NCI-H510A (cell line): ENCODE results near the gene WDR1.

ENCODE experiments used
- DNase-seq: peaks from one replicate; lab custom pipeline; 2025; lab: John Stamatoyannopoulos, UW

The WDR1 gene

GRCh38 chr4:10066670-10067651, 49.6 kb downstream of the WDR1 start:
- no peak for DNase-seq

GRCh38 chr4:10066206-10066605, 50.4 kb downstream of the WDR1 start:
- DNase-seq: no peak

GRCh38 chr4:10063544-10064300, 52.9 kb downstream of the WDR1 start:
- no peak for DNase-seq

GRCh38 chr4:10061650-10062415, 54.8 kb downstream of the WDR1 start:
- no peak for DNase-seq

- DNase-seq: no peak
These were observed 58.2 kb downstream of the WDR1 start for GRCh38 chr4:10058371-10058770.

DNA sequence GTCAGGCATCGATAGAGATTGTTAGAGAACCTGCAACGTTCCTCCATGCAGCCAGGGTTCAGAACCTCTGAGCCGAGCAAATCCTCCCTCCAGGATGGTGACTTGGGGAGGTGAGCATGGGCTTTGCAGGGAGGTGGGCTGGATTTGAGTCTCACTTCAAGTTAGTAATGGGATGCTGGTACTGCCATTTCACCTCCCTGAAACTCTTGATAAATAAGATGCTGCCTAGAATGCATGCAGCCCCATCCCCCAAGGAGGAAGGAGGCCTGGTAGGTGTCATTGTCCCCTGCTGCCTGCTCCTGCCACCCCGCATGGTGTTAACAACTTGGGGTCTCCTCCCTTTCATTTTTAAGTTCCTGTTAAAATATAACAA, 59.6 kb downstream of the WDR1 start:
- no peak for DNase-seq

- no peak for DNase-seq
These were observed 60.1 kb downstream of the WDR1 start for GRCh38 chr4:10056334-10057022.

- no peak for DNase-seq
These were observed 60.7 kb downstream of the WDR1 start for GRCh38 chr4:10055871-10056270.

- DNase-seq: no peak
These were observed 62.0 kb downstream of the WDR1 start for GRCh38 chr4:10054571-10055041.

- no peak for DNase-seq
These were observed 62.8 kb downstream of the WDR1 start for GRCh38 chr4:10053635-10054453.

- no peak for DNase-seq
These were observed 65.0 kb downstream of the WDR1 start for GRCh38 chr4:10051517-10052135.

- no peak for DNase-seq
These were observed 65.9 kb downstream of the WDR1 start for GRCh38 chr4:10050721-10051120.

- DNase-seq: no peak
These were observed 66.3 kb downstream of the WDR1 start for GRCh38 chr4:10050261-10050661.

DNA sequence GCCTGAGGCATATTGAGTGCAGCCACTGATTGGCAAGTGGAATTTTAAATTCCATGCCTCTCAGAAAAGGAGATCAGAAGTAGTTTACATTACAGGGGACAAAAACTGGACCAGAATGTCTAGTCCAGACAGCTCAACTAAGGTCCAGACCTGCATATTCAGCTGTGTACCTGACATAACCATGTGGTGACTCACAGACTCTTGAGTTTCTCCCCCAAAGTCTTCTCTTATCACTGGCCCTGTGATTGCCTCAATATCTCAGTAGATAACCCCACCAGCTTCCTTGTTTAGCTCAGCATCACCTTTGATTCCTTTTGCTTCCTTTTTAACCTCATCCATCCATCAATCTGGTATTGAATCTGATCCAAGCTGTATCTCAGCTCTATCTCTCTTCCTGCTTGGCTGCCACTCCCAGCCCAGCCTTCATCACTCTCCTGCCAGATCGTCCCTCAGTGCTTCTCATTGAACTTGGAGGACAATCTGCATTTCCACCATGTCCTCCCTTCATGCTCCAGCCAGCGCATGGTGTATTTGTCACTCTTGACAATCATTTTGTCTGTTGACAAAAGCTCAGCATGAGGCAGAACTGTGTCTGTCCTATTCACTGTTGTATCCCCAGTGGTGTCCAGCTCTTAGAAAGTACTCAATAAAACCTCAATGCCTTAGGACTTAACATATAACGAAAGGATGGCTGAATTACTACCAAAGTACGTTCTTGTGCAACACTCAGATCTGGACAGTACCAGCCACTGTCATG, 67.5 kb downstream of the WDR1 start:
- no peak for DNase-seq

DNA sequence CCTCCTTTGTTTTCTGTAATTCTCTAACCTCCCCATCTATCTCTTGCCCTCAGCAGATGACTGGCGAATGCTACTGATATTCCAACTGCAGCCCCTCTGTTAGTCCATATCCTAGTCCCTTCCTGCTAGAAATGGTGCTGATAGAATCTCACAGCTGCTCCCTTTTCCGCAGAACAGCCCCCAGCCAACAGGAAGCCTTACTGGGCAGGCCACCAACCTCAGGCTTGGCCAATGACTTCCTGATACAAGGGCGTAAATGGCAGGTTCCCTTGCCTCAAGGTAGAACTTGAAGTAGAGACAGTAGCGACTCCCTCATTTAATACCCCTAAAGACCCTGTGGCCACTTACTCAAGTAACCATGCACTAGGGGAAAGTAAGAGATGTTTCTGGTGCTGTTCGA, 68.6 kb downstream of the WDR1 start:
- no peak for DNase-seq

- no peak for DNase-seq
These were observed 70.1 kb downstream of the WDR1 start for GRCh38 chr4:10046471-10046870.

DNA sequence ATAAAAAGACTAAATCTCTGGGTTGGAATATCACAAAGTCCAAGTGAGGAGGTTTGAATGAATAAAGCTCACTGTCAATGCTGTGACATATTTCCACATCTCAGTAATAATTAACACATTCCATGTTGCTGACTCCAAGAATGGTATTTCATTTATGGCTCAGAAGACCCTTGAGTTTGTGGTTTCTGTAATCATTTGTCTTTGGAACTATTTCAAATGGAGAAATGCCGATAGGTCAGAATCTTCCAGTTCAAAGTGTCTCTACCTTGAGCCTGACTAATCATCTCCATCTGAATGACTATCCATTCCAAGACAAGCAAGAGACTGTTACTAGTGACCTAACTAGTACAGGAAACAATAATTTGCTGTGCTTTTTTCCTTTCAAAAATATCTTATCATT, 71.1 kb downstream of the WDR1 start:
- DNase-seq: no peak

GRCh38 chr4:10041036-10041435, 75.6 kb downstream of the WDR1 start:
- no peak for DNase-seq

- DNase-seq: no peak
These were observed 76.3 kb downstream of the WDR1 start for GRCh38 chr4:10040049-10040892.
